GM19099 (cell line): Measurements from ENCODE around the gene PTPRU.

Source experiments
- POLR2A ChIP-seq: IDR thresholded peaks from 3 replicates; pipeline ENCODE4 v1.6.1; 2011; ENCODE audit warnings: low read depth; ENCODE audit not compliant: insufficient read length; ENCODE audit errors: extremely low read depth

PTPRU gene

DNA sequence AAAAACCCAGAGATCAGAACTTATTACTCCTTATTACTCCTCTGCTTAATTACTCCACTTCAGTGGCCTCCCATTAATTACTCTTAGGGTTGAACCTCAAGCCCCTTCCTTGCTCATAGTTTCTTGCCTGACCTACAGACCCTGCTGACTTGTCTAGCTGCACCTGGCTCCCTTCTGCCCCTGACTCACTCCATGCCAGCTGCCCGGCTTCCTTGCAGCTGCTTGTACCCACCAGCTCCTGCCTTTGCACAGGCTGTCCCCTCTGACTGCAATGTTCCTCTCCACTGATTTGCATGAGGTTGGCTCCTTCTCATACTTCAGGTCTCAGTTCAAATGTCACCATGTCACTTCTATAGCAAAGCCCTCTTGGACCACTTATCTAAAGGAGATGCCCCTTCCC, 1.9 kb upstream of the PTPRU start:
- no peak for TF ChIP-seq POLR2A

DNA sequence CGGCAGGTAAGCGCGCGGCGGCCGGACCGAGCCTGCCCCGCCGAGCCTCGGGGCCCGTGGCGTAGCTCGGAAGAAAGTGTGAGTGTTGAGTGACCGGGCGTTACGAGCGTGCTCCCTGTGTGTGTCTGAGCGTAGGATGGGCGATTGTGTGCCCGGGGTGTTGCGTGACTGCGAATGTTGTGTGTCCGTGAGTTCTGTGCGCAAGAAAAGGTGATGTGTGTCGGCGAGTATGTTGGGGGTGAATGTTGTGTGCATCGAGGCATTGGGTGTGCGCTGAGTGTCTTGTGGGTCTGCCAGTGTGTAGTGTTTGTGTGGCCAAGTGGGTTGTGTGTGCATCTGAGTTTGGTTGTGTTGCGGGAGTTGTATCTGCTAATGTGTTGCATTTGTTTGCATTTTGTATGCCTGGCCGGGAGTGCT, 398 bp downstream of the PTPRU start:
- no peak for TF ChIP-seq POLR2A

DNA sequence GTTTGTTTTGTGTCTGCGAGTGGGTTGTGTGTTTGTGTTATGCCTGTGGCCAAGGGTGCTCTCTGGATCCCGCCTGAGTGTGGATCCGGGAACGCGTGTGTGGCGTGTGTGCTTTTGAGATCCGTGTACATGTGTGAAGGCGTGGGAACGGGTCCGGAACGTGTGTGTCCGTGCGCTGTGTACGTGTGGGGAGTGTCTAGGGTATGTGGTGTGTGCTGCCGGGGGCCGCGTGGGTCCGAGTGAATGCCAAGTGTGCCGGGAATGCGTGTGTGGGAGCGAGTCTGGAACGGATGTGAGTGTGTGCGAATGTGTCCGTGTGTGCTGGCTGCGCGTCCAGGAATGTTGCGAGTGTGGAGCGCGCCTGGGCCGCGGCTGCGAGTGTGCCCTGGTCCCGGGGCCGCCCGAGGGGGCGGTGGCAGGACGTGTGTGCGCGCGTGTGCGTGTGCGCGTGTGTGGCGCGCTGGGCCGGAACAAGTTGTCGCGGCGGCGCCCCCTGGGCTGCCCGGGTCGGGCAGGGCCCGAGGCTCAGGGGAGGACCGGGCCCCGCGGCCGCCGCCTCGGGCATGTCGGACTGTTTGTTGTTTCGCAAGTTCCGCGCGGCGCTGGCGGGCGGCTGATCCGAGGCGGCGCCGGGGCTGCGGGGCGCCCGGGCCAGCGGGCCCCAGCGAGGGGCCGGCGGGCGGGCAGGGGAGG, 953 bp downstream of the PTPRU start:
- no peak for TF ChIP-seq POLR2A

DNA sequence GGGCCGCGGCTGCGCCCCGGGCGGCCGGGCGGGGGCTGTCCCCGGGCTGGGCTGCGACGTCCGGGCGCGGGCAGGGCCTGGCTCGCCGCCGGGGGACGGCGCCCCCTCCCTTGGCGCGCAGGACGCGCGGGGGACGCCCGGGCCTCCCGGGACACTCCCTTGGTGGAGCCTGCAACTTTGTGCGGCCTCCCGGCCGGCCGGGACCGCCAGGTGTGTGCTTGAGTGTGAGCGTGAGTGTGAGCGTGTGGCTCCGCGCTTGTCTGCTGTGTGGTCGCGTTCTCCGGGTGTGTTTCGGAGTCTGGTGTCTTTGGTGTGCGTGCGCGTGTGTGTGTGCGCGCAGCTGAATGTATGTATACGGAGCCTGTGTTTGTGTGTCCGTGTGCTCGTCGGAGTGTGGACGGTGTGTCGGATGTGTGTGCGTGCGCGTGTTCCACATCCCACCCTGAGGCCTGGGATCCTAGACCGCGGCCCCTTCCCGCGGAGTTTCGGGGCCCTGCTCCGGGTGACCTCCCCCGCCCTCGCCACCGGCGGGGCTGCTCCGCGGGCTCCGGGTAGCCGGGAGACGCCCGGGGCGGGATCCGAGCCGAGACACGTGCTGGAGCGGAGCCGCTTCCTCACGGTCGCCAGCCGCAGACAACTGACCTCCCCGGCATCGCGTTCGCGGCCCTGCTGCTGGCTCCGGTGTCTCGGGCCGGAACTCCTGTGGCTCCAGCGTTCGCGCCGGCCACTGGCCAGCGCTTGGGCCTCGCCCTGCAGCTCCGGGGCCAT, 1.7 kb downstream of the PTPRU start:
- no peak for TF ChIP-seq POLR2A

DNA sequence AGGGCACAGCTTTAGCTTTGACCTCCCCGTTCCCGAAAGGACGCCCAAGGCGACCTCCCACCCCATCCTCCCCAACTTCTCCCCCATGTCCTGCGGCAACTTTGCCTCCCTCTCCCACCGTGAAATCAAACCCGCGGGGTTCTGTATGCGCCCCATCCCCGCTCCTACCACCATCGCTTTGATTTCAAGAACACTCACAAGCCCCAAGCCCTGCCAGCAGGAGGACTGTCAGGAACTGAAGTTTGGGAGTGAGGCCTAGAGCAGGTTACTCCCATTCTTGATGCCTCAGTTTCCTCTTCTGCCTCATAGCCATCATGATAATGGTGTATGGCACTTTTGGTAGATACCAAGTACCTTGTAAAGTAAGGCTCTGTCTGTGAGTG, 2.3 kb downstream of the PTPRU start:
- TF ChIP-seq POLR2A, result no peak

DNA sequence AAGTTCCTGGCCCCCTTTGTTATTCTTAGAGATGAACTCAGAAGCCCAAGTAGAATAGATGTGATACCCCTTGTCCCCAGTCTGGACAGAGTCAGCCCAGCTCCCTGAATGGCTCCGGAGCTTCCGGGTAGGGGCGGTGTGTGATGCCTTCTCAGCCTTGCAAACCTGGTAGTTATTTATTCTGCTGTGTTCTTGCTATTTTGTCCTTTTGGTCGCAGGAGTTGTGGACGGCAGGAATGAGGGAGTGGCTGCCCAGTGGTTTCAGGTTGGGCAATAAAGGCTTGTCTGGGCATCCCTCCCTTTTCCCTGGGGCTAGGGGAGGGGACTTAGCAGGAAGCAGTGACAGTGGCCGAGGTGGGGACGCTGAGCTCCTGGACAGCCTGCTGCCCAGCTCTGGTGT, 2.8 kb downstream of the PTPRU start:
- no peak for TF ChIP-seq POLR2A

DNA sequence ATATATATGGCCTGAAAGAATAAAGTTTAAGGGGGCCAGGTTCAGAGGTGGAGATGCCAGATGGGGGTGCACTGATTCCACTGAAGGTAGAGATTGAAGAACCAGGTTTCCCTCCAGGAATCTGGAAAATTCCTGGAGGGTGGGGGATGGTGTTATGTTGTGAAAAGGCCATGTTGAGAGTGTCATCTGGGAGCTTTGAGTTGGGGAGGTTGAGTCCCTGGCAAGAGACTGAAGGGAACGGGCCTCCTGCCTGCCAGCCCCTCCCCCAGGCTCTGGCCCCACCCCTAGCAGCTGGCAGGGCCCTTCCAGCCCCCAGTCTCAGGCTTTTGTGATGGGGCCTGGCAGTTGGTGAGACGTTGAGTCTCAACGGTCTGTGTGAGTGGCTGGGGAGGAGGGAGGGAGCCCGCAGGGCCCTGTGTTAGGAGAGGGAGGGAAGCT, 4.1 kb downstream of the PTPRU start:
- no peak for TF ChIP-seq POLR2A

DNA sequence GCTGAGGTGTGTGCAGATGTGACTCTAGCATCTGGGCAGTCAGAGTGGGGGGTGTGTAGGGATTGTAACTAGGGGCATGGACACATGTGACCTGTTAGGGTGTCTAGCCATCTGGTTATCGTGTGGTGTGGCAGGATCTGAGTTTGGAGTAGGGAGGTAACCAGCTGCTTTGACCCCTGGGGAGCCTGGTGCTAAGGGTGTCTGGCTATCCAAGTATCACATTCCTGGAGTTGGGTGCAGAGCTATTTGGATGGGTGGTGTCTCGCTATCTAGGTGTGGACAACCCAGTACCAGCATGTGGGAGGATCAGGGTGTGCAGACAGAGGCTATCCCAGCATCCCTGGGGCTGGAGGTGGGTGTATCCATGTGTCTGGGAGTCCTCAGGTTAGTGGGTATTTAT, 4.7 kb downstream of the PTPRU start:
- TF ChIP-seq POLR2A, result no peak

DNA sequence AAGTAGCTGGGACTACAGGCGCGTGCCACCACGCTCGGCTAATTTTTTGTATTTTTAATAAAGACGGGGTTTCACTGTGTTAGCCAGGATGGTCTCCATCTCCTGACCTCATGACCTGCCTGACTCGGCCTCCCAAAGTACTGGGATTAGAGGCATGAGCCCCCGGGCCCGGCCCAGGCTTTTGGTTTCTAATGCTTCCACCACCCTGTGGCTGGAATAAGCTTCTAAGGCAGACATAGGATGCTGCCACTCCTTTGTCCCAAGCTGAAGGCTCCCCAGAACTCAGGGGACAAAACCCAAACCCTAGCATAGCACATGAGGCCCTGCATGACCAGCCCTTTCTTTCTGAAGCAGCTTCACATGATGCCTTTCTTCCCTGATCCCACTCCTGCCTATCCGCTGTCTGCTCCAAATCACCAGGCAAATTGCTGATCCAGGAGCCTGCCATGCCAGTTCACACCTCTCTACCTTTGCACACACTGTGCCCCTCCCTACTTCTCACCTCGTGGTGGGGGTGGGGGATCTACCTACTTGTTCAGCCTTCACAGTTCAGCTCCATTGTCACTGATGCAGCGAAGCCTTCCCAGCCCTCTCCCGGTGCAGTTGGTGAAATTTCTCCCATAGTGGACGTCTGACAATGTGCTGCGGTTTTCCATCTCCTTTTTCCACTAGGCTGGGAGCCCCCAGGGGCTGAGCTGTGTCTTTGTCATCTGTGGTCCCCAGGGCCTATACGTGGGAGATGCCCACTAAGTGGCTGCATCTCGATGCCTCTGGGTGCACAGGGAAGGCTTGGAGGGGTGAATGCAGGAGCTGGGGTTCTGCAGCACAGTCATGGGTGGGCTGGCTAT, 6.9 kb downstream of the PTPRU start:
- no peak for TF ChIP-seq POLR2A

DNA sequence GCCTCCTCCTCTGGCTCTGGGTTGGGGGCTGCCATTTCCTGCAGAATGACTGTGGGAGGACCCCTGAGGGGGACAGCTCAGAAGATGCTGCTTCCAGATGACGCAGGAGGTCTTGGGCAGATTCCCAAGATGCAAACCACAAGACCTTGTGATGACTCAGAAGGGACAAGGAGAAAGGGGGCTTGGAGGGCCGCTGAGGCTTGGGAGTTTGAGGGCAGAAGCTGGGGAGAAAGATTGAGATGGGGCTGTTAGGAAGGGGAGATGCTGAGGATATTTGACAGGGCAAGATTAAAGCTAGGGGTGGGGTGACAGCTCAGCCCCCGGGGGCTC, 7.5 kb downstream of the PTPRU start:
- TF ChIP-seq POLR2A, result no peak

DNA sequence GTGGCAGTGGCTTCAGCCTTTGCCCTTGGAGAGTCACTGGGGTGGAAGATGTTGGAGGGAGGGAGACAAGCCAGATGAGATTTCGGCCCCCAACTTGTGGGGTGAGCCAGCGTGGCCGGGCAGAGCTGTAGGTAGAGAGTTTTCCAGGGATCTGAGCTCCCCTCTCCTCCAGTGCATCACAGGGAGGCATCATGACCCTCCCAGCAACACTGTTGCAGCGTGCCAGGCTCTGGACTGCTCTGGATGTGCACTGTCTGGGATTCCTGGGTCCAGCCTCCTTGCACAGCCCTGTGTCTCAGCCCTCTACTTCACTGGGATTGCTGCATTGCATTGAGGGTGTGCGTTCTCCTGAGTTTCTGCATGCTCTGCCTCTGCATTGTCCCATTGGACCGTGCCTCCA, 8.9 kb downstream of the PTPRU start:
- no peak for TF ChIP-seq POLR2A

DNA sequence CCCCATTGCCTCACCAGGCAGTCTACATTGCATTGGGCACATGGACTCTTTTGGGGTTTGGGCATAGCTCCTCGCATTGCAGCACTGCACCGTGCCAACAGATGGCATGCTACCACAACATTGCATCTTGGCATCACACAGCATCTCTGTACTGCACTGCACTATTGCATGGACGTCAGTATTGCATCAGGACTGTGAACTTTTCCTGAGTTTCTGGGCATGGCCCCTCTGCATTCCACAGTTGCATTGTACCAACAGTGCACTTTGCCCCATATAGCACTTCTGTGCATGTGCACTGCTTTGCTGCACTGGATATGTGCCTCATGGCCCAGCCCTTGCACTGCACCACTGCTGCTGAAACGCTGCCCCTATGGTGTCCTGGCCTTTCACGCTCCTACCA, 9.6 kb downstream of the PTPRU start:
- no peak for TF ChIP-seq POLR2A

DNA sequence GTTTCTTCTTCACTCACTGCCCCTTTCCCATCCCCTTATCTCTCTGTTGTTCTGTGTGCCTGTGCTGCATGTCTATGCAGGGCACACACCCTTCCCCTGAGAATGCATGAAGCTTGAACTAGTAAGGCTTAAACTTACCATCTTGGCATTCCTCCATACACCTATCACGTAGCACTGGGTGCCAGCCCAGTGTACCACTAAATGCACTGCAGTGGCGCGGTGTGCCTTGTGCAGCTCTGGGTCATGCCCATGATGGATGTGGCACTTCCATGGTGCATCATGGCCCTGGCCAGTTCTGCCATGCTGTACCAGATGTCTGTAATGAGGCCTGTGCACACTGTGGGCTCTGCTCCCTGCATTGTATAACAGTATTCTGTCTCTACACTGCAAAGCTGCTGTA, 10.7 kb downstream of the PTPRU start:
- no peak for TF ChIP-seq POLR2A

DNA sequence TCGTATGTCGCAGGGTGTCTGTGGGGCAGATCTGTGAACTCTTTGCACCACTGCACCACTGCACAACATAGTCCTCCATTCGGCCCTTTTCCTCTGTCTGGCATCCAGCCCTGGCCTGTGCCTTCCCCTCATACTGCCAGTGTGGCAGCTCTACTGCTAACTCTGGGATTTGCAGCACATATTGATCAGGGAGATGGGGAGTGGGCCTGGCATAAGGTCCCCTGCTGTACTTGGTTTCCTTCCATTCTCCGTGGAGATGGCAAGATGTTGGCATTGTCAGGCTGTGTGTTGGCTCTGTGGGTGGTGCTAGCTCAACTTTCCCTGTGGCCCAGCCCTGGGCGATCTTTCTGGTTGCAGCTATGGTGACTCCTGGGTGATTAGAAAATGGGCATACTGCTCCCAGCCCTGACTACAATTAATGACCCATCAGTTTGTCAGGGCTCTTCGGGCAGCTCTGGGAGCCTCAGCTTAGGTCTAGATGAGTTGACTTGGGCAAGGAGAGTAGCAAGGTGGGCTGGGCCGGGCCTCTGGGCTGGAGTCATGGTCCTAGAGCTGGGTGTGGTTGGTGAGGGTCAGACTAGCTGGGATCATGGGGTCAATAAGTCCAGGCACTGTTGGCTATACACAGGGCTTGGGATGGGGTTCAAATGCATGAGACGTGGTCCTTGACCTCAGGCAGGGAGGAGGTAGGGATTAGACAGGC, 11.4 kb downstream of the PTPRU start:
- no peak for TF ChIP-seq POLR2A

DNA sequence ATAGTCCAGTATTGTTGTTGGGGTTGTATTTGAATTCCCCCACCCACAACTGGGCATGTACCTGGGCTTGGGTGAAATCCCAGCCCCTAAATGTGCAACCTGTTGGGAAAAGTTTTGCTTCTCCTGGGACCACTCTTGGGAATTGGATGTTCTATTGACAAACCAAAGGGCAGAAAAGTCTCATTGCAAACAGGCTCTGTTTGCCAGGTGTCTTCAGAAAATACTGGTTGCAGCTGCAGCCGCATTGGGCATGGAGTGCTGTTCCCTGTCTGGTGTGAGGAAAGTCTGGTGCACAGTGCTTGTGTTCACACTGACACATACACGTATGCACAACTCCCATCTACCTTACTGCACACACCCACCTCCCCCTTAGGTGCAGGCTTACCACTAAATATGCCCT, 12.1 kb downstream of the PTPRU start:
- no peak for TF ChIP-seq POLR2A

DNA sequence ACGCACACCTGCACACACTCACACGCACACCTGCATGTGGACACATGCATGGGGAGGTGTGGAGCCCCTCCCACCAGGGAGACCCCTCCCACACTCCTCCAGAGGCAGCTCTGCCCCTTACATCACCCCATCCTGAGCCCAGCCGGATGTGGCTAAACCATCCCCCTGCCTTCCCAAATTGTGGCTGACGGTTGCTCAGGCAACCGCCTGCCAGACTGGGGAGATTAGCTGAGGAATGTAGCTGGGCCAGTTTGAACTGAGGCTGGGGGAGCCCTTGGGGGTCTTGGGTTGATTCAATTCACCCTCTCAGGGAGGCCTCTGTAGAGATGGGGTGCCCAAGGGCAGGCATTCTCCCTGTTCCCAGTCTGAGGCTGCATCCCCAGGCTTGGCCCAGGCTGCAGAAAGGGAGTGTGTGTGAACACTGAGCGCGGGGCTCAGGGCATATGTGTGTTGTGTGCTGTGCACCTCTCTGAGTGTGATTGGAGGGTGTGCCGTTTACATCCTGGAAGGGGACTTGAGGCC, 12.9 kb downstream of the PTPRU start:
- TF ChIP-seq POLR2A, result no peak
